UCSD-AML1 (cell line): ENCODE measurements around the gene AUTS2.

Source experiments
- DNase-seq: peaks from one replicate; lab custom pipeline; 2025; ENCODE audit not compliant: unreplicated experiment; lab: John Stamatoyannopoulos, UW

Gene AUTS2

DNA sequence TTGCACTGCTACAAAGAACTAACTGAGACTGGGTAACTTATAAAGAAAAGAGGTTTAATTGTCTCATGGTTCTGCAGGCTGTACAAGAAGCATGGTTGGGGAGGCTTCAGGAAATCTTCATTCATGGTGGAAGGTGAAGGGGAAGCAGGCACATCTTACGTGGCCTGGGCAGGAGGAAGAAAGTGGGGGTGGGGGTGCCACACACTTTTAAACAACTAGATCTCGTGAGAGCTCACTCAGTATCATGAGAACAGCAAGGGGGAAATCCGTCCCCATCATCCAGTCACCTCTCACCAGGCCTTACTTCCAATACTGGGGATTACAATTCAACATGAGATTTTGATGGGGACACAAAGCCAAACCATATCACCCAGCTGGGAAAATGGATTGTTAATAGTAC is 281.7 kb downstream of the AUTS2 start:
- DNase-seq: no peak

DNA sequence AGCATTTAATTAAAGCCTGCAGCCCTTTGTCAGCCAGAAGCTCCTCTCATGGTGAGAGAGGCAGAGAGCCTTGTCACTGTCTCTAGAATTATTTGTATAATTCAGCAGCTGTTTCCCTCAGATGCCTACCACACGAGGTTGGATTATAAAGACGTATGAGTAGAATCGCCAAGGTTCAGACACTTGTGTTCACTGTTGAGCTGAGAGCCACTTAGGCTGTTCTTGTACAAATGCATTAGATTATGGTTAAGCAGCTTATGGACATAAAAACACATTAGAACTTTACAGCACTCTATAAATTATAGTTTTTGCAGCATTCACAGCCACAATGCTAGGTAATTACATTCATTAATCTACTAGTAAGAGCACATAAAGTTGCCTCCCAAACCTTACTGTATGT is 282.6 kb downstream of the AUTS2 start:
- DNase-seq: no peak

DNA sequence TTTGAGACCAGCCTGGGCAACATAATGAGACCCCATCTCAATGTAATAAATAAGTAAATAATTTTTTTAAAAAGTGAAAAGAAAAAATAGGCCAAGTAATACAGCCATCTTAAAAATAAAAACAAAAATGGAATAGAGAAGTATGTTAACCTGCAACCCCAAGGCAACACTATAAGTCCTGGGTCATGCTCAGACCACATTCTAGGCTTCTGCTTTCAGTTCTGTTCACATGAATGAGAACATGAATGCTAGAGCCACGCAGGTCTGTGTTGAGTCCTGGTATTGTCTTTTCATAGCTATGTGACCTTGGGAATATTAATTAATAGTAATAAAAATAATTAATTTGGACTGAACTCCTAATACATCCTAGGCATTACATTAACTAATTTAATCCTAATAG is 284.0 kb downstream of the AUTS2 start:
- no peak for DNase-seq

DNA sequence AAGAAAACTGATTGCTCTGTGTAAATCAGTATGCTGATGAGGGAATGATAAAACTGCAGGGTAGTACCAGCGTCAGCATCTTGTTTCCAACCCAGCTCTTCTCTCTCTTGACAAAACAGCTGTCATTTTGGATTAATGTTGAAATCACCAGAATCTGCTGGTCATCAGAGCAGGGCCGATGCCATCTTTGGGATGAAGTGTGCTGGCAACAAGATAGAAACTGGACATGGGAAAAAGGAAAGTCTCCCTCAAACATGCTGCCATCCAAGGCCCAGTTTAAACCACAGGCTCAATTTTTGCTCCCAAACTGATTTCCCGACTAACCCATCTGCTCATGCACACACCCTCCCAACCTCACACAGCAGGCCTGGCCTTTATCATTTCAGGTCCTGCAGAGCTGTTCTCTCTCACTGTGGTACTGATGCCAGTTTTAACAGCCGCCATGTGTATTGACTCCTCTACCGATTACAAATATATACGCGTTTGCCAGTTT is 285.2 kb downstream of the AUTS2 start:
- no peak for DNase-seq

DNA sequence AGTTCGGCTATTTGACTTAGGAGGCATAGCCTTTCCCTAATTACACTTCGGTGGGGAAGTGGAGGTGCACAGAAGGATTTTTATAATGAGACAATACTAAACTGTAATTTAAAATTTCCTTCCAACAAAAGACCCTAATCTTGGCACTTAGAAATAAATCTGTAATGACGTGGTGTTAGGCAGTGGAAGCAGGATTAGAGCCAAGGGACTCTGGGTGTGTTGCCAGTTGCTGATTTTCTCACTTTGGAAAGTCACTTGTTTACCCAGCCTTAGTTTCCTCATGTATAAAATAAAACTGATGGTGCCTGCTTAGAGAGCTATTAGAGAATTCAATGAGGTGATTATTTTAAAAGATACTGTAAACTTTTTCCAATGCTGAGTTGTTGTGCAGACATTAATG is 287.2 kb downstream of the AUTS2 start:
- DNase-seq: no peak

DNA sequence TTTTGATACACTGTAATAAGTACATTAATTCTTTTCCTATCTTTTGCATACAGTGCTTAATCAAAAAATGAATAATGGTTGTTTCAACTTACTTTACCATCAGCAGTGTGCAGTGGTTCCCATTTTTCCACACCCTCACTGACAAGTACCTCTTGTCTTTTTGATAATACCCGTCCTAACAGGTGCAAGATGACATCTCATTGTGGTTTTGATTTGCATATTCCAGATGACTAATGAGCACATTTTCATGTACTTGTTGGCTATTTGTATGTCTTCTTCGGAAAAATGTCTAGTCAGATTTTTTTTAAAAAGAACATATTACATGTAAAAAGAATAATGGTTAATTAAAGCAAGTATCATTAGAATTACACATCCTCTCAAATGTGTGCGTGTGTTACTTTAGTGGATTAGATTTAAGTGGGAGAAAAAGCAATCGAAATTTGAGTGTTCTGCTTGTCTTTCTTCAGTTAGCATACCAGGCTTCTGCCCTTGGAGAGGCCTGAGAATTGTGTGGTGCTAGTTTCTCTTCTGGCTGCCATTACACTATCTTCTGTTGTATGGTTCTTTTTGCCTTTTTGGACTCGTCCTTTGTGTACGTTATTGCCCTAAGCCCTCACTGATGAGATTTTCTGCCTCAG is 291.2 kb downstream of the AUTS2 start:
- no peak for DNase-seq

DNA sequence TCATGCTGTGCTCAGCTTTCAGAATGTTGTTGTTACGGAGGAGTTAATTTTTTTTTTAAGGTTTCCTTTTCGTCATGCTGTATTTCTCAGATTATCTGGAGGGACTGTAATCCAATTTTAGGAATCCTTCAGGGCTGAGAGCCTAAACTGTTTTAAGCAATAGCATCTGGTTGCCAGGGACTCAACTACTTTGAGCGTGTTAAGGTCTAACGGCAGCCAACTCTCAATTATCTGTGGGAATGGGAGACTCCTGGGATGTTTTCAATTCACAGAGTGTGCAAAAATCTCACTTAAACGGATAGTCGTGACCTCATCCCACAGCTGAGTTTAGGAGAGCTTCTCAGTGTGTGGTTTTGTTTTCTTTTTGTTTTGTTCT is 291.7 kb downstream of the AUTS2 start:
- DNase-seq: no peak

DNA sequence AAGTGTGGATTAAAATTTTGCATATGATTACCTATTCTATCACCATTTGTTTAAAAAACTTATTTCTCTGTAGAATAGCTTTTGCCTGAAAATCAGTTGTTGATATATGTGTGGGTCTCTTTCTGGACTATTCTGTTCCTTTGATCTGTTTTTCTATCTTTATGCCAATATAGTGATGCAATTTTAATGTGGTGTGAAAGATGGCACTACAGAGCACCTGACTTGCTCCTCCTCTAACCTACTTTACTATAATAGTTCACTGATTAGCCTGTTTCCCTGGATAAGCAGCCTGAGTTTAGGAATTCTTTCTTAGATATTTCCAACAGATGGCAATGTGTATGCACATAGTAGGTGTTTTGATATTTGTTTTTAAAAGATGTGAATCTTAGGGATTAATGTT is 294.5 kb downstream of the AUTS2 start:
- DNase-seq: no peak

DNA sequence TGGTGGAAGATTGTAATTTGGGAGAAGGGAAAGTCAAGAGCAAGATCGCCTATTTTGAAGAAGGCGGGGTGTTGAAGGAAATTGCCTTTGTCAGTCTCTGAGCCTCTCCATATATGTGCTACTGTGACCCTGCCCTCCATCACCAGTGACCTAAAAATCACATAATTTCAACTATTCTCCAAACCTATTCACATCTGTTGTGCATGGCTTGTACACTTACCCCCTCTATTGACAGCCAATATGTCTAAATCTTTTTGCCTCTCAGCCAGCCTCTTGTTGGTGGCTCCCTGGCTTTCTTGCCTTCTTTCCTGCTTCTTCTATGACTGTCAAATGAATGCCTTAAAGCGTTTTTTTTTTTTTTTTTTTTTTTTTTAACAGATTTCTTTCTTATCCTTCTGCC is 295.6 kb downstream of the AUTS2 start:
- DNase-seq: no peak

DNA sequence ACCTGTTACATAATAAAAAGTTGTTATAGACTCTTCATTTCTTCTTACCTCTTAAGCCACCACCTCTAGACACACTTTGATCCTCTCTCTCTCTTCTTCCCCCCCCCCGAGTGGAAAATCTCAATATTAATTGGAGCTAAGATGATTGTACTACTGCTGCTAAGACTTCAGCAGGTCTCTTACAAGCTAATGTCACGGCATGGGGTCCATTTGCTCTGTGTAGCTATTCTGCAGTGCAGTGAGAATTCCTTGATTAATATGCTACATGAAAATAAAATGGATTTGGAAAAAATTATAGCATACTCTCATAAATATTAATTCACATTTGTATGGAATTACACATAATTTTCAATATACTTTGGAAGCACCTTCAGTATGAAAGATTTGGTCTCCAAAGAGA is 297.2 kb downstream of the AUTS2 start:
- no peak for DNase-seq

DNA sequence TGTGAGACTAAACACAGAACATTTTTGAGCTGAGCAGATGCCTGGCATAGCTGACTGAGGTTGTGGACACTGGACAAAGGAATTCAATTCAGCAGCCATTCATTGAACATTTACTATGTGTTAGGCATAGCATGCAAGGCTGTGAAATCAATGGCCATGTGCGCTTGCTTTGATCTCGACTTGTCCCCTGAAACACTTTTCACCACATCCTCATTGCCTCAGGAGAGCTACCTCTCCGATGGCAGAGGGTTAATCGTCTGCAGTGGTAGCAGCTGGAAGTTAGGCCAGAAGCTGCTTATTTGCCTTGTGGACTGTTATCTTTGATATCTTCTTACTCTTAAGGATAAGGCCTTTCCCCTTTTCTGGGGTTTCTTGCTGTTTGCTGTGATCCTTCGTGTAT is 297.8 kb downstream of the AUTS2 start:
- DNase-seq: no peak

DNA sequence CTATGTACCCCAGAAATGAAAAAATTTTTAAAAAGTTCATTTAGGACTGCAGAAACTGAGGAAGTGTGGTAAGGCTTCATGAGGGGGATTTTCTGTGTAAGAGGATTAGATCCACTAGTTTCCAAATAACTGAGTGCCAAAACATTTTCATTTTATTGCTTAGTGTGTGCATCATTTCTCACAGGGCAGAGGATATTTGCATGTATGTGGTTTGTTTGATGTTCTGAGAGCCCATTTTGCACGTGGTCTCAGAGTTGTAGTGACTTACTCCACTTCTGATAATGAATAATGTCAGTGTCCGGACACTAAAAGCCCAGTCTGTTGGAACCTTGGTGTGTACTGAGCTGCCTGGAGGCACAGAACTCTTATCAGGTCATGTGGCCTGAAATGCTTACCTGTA is 299.9 kb downstream of the AUTS2 start:
- no peak for DNase-seq

DNA sequence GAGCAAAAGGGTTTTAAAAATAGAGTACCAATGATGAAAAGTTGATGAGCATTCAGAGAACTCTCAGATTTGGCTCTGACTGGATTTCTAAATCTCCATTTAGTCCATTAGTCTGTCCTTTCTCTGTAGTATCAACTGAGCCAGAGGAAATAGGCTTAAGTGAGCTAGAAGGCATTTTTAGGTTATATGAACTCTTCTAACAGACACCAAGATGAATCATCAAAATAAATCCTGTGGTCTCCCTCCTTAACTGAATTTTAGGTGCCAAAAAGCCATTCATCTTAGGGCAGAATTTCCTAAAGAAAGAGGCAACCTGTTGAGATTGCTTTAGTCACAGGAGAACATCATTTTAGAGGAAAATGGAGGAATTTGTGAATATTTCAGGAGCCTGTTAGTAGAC is 305.1 kb downstream of the AUTS2 start:
- no peak for DNase-seq

DNA sequence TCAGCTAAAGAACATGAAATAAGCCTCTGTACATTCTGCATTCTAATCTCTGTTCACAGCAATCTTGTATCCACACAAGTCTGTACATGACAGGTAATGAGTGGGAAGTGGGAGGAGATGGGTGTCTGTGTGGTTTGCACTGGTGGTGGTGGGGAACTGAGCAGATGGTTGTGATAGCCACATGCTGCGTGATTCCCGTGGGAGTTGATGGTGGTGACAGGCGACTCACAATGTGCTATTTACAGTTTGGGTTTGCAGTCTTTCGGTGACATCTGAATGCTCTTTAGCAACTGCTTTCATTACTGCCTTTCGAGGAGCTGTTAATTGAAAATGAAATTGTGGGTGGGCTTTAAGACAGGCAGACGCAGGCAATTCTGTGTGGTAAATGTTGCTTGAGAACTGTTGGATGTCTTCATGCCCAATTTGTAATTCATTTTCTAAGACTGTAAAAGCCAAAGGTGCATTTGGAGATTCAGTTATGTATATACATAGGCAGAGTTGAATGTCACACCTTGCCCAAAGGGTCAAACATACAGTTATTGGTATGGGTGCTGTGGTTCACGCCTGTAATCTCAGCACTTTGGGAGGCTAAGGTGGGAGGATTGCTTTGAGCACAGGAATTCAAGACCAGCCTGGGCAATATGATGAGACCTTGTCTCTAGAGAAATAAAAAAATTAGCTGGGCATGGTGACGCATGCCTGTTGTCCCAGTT is 308.2 kb downstream of the AUTS2 start:
- no peak for DNase-seq

DNA sequence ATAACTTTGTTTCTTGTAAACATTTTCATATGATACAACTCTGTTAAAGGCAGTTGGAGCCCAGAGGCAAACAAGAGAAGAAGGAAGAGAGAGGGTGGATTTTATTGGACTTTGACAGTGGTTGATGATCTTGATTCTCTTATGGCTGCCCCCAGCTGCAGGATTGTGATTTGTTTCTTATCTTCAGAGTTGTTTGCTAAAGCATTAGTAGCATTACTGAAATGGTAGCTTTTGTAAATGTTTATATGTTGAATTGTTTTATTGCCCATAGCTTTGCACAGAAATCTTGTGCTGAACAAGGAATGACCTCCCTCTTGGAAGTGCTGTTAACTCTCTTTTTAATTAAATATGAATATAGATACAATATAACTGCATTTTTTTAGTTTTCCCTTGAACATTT is 309.4 kb downstream of the AUTS2 start:
- DNase-seq: no peak

DNA sequence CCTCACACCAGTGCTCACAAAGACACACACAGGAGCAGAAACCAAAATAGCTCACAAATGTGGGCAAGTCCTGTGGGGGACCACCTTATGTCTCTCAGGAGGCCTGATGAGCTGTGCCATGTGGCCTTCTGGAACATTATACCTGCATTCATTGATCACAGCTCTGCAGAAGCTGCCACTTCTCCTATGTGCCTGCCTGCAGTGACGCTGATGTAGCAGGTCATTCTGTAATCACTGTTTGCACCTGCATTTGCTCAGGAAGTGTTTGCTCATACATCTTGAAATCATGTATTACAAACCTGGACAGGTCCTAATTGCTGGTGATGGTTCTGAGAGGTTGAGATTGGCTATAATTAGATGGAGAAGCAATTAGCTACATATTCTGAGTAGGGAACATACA is 310.2 kb downstream of the AUTS2 start:
- DNase-seq: no peak

DNA sequence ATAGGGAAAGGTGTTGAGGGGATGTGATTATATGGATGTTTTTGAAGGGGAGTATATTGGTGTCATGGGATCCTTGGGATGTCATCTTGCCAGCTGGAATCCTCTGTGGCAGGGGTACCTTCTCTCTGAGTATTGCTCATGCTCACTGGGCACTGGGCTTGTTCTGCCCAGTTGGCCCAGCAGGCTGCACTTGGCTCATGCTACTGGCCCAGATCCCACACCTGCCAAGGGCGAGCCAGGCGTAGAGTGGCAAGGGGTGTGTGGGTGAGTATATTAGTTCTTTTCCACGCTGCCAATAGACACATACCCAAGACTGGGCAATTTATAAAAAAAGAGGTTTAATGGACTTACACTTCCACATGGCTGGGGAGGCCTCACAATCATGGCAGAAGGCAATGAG is 311.9 kb downstream of the AUTS2 start:
- no peak for DNase-seq

DNA sequence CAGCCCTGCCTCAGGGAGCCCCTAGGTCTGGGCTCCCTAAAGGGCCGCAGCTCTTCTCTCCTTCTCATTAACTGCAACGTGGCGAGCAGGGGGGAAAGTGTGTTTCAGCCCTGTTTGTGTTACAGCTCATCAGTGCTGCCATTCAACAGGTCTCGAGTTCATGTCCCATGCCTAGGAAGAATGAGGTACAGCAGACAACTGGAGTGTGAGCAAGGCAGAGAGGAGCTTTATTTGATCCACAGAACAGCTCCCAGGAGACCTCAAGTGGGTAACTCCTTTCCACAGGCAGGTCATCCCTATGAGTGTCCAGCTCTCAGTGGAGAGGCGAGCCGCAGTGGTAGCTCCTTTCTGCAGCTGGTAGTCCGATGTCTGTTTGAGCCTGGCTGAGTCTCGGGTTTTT is 313.1 kb downstream of the AUTS2 start:
- DNase-seq: no peak

DNA sequence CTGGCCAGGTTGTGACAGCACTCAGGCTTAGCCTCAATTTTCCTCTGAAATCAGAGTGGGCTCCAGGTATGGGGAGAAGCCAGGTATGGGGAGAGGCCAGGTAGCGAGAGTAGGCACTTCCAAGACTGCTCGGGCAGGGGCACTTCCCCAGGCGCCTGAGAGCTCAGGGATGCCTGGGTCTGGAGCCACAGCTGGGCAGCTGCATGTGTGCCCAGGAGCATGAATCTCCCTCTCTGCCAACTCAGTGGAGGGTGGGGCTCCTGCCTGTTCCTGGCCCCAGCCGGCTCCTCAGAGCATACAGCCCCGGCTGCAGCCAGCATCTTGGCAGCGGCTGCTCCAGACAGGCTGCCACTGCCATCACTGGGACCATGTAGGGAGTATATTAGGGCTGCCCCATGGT is 313.9 kb downstream of the AUTS2 start:
- no peak for DNase-seq

DNA sequence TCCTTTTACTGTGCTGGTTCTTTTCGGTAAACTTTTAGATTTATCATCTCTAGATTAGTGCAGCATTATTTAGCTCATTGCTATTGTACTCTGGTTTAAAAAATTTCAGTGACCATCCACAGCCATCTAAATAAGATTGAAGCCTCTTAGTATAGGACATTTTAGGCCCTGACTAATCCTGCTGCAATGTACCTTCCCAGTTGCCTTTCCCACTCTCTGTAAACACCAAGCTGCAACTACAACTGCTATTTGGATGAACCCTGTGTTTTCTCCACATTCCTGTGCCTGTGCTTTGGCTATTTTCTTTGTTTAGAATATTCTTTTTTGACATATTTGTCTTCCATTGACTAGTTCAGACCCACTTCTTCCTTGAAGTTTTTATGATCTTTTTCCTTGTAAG is 314.6 kb downstream of the AUTS2 start:
- DNase-seq: no peak

DNA sequence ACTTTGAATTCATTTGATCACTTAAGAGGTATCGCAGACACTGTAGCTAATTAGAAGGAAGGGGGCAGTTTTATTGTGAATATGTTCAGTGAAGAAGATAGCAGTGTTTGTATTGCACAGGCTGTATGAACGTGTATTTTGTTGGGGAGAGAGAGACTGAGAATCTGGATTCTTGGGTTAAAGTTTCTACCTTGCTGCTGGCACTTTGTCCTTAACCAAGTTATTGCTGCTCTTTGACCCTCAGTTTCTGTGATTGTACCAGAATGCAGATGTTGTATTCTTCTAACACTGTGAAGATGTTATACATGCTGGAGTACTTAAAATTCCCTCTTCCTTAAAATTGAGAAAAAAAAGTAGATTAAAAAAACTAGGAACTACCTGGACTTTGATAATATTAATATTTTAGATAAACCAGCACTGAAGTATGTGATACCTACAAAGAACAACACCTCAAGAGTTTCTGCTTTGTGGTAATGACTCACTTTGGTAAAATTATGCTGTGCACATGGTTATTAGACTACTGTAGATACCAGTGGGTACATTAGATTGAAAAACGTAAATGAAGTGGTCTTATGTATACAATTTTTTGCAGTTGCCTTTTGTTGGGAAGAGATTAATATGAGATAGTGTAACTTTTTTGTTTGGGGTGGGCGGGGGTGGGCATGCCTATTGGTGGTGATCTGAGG is 321.3 kb downstream of the AUTS2 start:
- DNase-seq: no peak

DNA sequence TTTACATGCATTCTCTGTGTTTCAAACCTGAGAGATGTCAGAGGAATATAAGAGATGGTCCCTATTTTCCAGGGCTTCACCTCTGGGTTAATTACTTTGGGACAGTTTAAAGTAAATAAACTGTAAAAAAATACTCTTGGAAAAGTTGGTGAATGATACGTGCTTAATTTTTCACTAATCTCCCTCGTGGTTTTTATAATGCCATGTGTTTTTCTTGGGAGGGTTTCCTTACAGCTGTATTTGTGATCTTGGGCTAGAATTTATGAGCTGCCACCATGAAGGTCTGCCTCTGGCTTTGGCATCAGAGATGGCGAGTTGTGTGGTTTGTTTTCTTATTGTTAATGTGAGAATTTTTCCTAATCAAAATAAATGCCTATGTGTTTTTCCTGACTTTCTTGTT is 322.5 kb downstream of the AUTS2 start:
- DNase-seq: no peak
